ENCODE measurements around the gene ZNF608.

Gene ZNF608

GRCh38 chr5:124735169-124735858, 11.1 kb downstream of the ZNF608 start:
- Histone ChIP-seq H3K4me1 (ENCODE audit: control insufficient read depth in 1 of 2, insufficient read depth in 1 of 2, low read depth in 1 of 2, low read length in 1 of 2) (peaks cover 0 to 3% of the 10 kb centered on the region in 2 experiments), H3K27ac (no peak overlapping the region), H3K4me3 (ENCODE audit: low read depth in 1 of 2, low read length in 1 of 2) (peak overlapping the region; percentile 16 to 25), H3K27me3 (peaks cover 19% of the 10 kb centered on the region), H3K9me3 (no peaks in the 10 kb centered on the region), H3K36me3 (no peaks in the 10 kb centered on the region)
- TF ChIP-seq, protein P1, sequence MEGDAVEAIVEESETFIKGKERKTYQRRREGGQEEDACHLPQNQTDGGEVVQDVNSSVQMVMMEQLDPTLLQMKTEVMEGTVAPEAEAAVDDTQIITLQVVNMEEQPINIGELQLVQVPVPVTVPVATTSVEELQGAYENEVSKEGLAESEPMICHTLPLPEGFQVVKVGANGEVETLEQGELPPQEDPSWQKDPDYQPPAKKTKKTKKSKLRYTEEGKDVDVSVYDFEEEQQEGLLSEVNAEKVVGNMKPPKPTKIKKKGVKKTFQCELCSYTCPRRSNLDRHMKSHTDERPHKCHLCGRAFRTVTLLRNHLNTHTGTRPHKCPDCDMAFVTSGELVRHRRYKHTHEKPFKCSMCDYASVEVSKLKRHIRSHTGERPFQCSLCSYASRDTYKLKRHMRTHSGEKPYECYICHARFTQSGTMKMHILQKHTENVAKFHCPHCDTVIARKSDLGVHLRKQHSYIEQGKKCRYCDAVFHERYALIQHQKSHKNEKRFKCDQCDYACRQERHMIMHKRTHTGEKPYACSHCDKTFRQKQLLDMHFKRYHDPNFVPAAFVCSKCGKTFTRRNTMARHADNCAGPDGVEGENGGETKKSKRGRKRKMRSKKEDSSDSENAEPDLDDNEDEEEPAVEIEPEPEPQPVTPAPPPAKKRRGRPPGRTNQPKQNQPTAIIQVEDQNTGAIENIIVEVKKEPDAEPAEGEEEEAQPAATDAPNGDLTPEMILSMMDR (IDR thresholded peaks at IDR 0.05): no peak

DNA sequence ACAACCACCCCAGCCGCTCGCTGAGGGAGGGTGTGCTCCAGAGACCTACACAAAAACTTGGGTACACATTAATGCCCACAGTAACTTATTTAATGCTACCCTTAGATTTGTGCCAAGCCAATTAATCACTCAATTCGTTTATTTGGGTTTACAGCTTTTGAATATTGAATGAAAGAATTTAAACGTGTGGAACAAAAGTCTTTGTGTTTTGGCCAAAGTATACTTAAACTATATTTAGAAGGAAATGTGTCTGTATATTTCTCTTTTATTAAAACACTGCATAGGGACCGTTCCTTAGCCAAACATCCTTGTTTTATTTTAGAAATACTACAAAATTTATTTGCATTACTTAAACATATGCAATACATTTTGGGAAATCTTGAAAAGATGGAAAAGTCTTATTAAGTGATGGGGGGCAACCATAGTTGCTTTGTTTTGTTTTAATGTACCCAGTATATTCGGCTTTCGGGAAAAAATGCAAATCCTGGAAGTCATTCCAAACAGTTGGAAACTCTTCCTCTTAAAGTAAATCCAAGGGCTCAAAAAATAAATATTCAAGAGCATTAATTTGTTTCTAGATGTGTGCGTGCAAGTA, 11.8 kb downstream of the ZNF608 start:
- Histone ChIP-seq H3K27me3 (peaks cover 19% of the 10 kb centered on the region), H3K4me3 (ENCODE audit: low read depth in 1 of 2, low read length in 1 of 2) (peak overlapping the region in 1 of 2 experiments; percentile 16), H3K27ac (no peak overlapping the region), H3K9me3 (no peaks in the 10 kb centered on the region), H3K36me3 (no peaks in the 10 kb centered on the region), H3K4me1 (ENCODE audit: control insufficient read depth in 1 of 2, insufficient read depth in 1 of 2, low read depth in 1 of 2, low read length in 1 of 2) (peaks cover 0 to 3% of the 10 kb centered on the region in 2 experiments)
- TF ChIP-seq, protein P1 (IDR thresholded peaks at IDR 0.05): no peak

GRCh38 chr5:124733329-124733650, 13.1 kb downstream of the ZNF608 start:
- peaks cover 19% of the 10 kb centered on the region for H3K27me3 ChIP-seq
- no peak overlapping the region for H3K4me3 ChIP-seq (ENCODE audit: low read depth in 1 of 2, low read length in 1 of 2)

GRCh38 chr5:124732428-124733328, 13.8 kb downstream of the ZNF608 start:
- peaks cover 19% of the 10 kb centered on the region for H3K27me3 ChIP-seq
- no peak overlapping the region for H3K27ac ChIP-seq
- H3K36me3 ChIP-seq: no peaks in the 10 kb centered on the region
- H3K9me3 ChIP-seq: no peaks in the 10 kb centered on the region
- TF ChIP-seq, protein P1 (IDR thresholded peaks at IDR 0.05): no peak
- H3K4me3 ChIP-seq (ENCODE audit: low read depth in 1 of 2, low read length in 1 of 2): no peak overlapping the region
- H3K4me1 ChIP-seq (ENCODE audit: control insufficient read depth in 1 of 2, insufficient read depth in 1 of 2, low read depth in 1 of 2, low read length in 1 of 2): peaks cover 0 to 3% of the 10 kb centered on the region in 2 experiments

More at GRCh38 chr5:124733329-124733650, 13.1 kb downstream of the ZNF608 start:
- TF ChIP-seq, protein P1 (IDR thresholded peaks at IDR 0.05): no peak
- H3K9me3 ChIP-seq: no peaks in the 10 kb centered on the region
- H3K27ac ChIP-seq: no peak overlapping the region
- peaks cover 0 to 3% of the 10 kb centered on the region in 2 experiments for H3K4me1 ChIP-seq (ENCODE audit: control insufficient read depth in 1 of 2, insufficient read depth in 1 of 2, low read depth in 1 of 2, low read length in 1 of 2)
- no peaks in the 10 kb centered on the region for H3K36me3 ChIP-seq

- Histone ChIP-seq H3K27ac (no peak overlapping the region), H3K36me3 (no peaks in the 10 kb centered on the region), H3K4me3 (ENCODE audit: low read depth in 1 of 2, low read length in 1 of 2) (no peak overlapping the region), H3K9me3 (no peaks in the 10 kb centered on the region), H3K4me1 (ENCODE audit: control insufficient read depth in 1 of 2, insufficient read depth in 1 of 2, low read depth in 1 of 2, low read length in 1 of 2) (peaks cover 0 to 3% of the 10 kb centered on the region in 2 experiments), H3K27me3 (peaks cover 11% of the 10 kb centered on the region)
- TF ChIP-seq, protein P1 (IDR thresholded peaks at IDR 0.05): no peak
These were observed 16.1 kb downstream of the ZNF608 start for GRCh38 chr5:124730381-124730780.
